ENCODE measurements around the gene NOTCH1.

Gene NOTCH1

DNA sequence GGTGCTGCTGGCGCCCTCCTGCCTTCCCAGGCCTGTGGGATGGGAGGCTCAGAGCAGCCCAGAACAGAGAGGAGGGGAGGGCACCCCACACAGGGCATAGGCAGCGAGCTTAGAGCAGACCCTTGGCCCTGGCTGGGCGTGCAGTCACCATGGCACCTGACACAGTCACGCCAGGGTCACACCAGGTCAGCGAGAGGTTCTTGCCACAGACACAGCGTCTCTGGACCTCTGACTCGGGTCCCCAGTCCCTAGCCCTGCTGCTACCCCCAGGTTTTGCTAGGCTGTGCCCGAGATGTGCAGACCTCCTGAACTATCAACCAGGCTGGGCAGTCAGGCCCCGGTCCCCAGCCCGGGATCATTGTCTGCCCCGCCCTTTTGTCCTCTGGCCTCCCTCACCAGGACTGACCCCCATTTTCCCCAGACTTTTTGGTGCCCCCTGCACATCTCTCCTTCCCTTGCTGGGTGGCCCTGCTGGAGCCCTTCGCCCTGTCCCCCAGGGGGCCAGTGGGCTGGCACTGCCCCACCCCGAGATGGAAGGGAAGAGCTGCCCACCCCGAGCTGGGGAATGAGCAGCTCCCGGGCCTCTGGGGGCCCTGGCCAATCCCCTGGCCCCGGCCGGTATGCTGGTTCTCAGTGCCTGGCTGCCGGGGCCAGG lies 24.5 kb upstream of the NOTCH1 start:
- TF ChIP-seq SIN3A (IDR thresholded peaks at IDR 0.05; ENCODE audit: borderline replicate concordance, insufficient read depth, low read length) (no peak), FOXP2 (optimal IDR thresholded peaks at IDR 0.05; ENCODE audit: borderline replicate concordance, extremely low read depth, extremely low read length, insufficient read depth) (no peak), TAF1 (IDR thresholded peaks at IDR 0.05; ENCODE audit: borderline replicate concordance, insufficient read depth, low read length) (no peak)
- TF ChIP-seq, protein P1, sequence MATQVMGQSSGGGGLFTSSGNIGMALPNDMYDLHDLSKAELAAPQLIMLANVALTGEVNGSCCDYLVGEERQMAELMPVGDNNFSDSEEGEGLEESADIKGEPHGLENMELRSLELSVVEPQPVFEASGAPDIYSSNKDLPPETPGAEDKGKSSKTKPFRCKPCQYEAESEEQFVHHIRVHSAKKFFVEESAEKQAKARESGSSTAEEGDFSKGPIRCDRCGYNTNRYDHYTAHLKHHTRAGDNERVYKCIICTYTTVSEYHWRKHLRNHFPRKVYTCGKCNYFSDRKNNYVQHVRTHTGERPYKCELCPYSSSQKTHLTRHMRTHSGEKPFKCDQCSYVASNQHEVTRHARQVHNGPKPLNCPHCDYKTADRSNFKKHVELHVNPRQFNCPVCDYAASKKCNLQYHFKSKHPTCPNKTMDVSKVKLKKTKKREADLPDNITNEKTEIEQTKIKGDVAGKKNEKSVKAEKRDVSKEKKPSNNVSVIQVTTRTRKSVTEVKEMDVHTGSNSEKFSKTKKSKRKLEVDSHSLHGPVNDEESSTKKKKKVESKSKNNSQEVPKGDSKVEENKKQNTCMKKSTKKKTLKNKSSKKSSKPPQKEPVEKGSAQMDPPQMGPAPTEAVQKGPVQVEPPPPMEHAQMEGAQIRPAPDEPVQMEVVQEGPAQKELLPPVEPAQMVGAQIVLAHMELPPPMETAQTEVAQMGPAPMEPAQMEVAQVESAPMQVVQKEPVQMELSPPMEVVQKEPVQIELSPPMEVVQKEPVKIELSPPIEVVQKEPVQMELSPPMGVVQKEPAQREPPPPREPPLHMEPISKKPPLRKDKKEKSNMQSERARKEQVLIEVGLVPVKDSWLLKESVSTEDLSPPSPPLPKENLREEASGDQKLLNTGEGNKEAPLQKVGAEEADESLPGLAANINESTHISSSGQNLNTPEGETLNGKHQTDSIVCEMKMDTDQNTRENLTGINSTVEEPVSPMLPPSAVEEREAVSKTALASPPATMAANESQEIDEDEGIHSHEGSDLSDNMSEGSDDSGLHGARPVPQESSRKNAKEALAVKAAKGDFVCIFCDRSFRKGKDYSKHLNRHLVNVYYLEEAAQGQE (IDR thresholded peaks at IDR 0.05; ENCODE audit: insufficient read depth in 1 of 2, low read depth in 2 of 2, low read length in 2 of 2): no peak

DNA sequence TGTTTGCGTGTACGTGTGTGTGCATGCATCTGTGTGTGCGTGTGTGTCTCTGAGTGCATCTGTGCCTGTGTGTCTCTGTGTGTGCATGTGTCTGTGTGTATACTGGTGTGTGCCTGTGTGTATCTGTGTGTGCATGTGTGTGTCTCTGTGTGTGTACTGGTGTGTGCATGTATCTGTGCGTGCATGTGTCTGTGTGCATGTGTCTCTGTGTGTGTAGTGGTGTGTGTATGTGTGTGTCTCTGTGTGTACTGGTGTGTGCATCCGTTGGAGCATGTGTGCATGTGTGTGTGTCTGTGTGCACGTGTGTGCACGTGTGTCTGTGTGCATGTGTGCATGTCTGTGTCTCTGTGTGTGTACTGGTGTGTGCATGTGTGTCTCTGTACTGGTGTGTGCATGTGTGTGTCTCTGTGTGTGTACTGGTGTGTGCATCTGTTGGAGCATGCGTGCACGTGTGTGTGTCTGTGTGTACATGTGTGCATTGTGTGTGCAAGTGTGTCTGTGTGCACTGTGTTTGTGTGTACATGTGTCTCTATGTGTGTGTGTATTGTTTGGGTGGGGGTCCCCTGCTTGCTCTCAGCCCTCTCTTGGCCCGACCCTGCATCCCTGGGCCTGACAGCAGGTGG lies 23.8 kb upstream of the NOTCH1 start:
- no peak for TF ChIP-seq POLR2AphosphoS5 (IDR thresholded peaks at IDR 0.05; ENCODE audit: low read depth, low read length)
- TF ChIP-seq TAF1 (IDR thresholded peaks at IDR 0.05; ENCODE audit: borderline replicate concordance, insufficient read depth, low read length): no peak
- no peak for TF ChIP-seq SIN3A (IDR thresholded peaks at IDR 0.05; ENCODE audit: borderline replicate concordance, insufficient read depth, low read length)
- TF ChIP-seq, protein P1 (IDR thresholded peaks at IDR 0.05; ENCODE audit: insufficient read depth in 1 of 2, low read depth in 2 of 2, low read length in 2 of 2): no peak
- no peak for TF ChIP-seq FOXP2 (optimal IDR thresholded peaks at IDR 0.05; ENCODE audit: borderline replicate concordance, extremely low read depth, extremely low read length, insufficient read depth)

GRCh38 chr9:136568288-136569081 lies 22.6 kb upstream of the NOTCH1 start:
- TF ChIP-seq POLR2AphosphoS5 (IDR thresholded peaks at IDR 0.05; ENCODE audit: low read depth, low read length) (no peak), TAF1 (IDR thresholded peaks at IDR 0.05; ENCODE audit: borderline replicate concordance, insufficient read depth, low read length) (no peak), SIN3A (IDR thresholded peaks at IDR 0.05; ENCODE audit: borderline replicate concordance, insufficient read depth, low read length) (no peak), FOXP2 (optimal IDR thresholded peaks at IDR 0.05; ENCODE audit: borderline replicate concordance, extremely low read depth, extremely low read length, insufficient read depth) (no peak)
- TF ChIP-seq, protein P1 (IDR thresholded peaks at IDR 0.05; ENCODE audit: insufficient read depth in 1 of 2, low read depth in 2 of 2, low read length in 2 of 2): no peak

DNA sequence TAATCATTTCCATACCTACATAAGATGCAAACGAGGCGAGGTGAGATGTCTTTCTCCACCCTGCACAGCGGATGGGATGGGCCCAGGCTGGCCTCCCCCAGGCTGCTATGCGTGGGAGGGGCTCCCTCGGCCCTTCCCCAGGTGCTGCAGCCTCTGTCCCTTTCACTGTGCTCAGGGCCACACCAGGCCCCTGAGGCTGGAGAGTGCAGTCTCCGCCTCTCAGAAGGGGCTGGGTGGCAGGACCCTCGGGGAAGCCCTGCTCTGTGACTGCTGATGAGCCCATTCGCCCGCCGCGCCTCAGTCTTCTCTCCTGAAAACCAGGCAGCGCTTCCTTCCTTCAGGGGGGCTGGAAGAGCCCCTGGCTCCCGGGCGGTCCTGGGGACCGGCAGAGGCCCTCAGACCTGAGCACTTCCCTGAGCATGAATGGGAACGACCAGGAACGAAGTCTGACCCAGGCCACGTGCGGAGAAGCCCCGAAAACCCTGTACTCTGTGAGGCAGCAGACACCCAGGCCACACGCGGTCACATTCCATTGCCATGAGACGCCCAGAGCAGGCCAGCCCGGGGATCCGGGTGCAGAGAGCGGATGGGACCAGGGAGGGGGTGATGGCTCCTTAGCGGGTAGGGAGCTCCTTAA lies 21.9 kb upstream of the NOTCH1 start:
- TF ChIP-seq, protein P1 (IDR thresholded peaks at IDR 0.05; ENCODE audit: insufficient read depth in 1 of 2, low read depth in 2 of 2, low read length in 2 of 2): no peak
